Measurements from ENCODE around the gene ASB2.

ASB2 gene

DNA sequence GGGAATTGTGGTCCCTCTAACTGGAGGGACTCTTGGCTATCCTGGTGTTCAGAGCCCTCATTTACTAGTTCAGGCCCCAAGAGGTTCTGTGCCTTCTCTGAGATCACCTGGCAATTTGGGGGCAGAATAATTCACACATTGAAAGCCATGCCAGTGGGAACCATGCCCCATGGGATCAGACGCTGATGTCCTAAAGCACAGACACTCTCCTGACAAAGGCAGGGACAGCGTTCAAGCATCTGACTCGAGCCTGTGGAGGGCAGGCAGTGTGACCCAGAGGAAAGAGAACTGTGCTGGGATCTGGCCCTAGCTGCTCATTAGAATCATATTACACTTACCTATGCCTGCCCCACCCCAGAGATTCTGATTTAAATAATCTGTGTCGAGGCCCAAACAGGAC is 2.4 kb upstream of the ASB2 start:
- DNase-seq: no peak

DNA sequence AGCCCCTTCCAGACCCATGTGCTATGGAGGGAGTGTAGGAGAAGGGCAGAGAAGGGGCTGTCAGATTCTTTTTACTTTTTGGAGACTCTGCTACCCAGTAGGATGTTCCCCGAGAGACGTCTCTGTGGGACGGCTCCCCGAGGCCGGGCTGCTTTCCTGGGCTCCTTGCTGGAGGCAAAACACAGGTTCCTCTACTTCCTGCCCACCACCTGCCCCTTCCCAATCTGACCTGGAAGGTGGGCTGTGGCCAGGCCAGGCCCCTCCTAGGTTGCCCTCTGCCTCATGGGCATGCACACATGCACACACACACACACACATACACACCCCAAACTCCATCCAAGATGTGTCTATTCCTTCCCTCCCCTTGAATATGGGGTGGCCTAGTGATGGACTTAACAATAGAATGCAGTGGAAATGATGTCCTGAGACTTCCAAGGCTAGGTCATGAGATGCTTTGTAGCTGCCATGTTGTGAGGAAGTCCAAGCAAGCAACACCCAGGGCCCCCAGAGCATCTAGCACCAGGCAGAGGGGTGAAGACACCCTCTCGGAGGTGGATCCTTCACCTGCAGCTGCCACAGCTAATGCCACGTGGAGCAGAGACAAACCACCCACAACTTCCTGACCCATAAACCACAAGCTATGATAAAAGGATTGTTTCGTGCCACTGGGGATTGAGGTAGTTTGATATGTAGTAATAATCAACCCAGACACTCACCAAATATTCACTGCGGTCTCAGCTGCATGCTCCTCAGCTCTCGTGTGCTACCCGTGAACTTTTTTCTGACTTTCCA is 1.6 kb upstream of the ASB2 start:
- peak; percentile 80 for DNase-seq

DNA sequence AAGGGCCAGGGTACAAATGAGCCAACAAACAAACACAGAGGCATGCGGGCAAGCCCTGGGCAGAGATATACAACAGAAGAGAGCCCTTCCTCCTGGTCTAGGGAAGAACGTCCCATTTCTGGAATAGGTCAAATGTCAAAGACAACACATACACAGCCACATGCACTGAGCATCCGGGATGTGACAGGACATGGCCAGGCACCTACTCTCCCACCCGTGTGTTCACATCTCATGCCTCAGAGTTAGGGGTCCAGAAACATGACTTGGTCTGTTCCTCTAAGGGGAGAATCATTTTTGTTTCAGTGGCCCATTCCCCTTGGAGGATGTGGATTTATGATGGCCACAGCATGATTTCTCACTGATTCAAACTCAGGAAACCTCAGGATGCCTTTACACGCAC is 801 bp upstream of the ASB2 start:
- no peak for DNase-seq

DNA sequence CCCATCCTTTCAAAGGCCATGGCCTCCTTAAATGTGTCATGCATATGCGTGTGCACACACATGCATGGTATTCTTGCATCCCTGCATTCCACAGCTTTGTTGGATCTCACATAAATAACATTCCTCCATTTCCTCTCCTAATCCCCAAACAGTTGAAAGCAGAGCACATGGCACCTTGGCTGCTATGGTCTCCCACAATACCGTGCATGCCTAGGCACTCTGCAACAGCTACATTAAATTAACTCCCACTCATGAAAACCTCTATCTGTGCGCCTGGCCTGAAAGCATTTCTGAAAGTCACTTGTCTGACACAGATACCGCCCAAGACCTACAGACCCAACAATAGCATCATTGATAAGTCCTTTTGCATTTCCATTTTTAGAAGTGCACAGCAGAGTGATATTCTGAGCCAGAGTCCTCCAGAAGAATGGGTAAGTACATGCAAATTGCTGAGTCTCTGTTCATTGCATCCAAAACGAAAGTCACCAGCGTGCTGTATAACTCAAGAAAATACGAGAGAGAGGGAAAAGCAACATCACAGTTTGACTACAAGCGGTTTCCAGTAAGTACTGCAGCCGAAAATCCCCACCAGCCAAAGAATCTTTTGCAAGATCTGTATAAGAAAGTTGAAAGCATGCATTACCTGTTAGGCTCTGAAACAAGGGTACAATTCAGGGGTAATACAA is 436 bp downstream of the ASB2 start:
- DNase-seq: no peak

DNA sequence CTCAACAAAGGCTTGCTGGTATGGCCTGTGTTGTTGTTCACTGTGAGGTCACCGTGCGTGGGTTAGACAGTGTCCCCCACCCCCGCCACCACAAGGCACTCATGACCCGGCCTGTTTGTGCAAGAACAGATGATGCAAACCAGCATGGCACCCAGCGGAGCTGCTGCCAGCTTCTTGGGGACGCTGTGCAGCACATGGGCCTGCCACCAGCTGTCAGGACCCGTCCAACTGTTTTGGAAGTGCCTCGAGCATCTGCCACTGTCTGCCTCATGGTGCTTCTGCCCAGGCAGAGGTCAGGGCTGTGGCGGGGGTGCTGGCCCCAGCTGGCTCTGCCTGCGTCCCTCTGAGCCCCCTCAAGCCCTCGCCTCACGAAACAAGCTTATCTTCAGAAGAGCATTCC is 1.5 kb downstream of the ASB2 start:
- DNase-seq: no peak

DNA sequence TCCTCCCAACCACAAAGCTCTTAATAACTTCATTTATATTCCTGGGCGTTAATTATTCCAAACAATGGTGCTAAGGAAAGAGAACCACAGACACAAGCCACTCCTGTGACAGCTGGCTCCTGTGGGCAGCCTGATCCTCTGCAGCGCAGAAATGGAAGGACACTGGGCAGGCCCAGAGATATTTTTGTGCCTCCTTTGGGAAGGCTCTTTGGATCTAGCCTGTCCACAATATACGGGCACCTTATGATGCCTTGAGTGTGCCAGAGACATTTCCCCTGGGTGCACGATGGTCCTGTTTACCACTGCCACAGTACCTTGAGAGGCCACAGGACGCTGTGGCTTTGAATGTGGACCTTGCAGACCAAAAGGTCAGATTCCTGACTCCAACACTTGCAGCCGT is 2.1 kb downstream of the ASB2 start:
- no peak for DNase-seq

DNA sequence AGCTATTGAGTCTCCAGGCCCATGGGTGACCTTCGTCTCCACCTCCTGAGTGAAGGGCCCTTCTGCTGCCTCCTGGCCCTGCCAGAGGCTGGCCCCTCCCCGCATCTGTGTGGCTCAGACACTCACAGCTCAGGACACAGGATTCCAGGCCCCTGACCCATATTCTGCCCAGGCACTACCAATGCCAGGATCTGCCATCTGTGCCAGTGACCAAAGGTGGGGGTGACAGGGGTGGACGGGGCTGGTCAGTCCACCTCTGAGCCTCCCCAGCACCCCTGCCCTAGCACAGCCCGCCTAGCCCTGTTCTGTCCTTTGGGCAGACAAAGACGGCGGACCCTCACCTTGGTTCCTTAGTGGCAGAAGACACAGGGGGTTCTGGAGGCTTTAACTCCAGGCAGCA is 2.8 kb downstream of the ASB2 start:
- no peak for DNase-seq

DNA sequence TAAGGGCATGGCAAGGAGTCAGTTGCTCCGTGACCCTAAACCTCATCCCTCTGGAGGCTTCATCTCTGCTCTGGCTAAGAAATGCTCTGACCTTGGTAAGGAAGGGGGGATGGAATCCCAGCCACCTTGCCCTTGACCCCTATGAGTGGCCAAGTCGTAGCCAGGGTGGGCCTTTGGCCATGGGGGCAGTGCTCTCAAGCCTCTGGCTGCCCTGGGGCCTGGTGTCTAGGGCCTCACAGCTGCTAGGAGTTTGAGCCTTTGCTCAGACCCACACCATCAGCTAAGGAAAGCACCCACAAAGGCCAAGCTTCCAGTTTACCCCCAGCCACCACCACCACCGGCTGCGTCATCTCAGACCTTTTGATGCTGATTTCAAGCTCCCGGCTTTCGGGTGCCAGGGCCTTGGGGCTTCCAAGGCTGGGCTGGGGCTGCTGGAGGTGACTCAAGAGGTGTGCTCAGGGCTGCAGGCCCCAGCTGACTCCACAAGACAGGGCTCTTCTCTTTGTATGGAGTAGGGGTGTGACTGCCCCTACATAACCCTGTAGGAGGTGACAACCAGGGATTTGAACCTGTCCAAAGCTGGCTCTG is 3.7 kb downstream of the ASB2 start:
- no peak for DNase-seq

DNA sequence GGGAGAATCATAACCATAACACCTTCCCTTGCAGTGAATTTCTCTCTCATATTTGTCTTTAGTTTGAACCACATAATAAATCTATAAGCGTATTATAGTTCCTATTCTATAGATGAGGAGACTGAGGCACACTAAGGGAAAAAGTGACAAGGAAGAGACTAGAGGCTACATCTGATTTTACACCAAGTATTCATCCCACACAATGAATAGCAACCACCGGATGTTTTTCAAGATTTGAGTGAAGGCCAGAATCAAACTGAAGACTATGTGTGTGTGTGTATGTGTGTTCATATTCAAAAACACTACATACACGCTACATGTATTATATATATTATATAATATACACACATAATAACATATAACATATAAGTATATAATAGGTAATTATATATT is 4.7 kb downstream of the ASB2 start:
- DNase-seq: no peak

DNA sequence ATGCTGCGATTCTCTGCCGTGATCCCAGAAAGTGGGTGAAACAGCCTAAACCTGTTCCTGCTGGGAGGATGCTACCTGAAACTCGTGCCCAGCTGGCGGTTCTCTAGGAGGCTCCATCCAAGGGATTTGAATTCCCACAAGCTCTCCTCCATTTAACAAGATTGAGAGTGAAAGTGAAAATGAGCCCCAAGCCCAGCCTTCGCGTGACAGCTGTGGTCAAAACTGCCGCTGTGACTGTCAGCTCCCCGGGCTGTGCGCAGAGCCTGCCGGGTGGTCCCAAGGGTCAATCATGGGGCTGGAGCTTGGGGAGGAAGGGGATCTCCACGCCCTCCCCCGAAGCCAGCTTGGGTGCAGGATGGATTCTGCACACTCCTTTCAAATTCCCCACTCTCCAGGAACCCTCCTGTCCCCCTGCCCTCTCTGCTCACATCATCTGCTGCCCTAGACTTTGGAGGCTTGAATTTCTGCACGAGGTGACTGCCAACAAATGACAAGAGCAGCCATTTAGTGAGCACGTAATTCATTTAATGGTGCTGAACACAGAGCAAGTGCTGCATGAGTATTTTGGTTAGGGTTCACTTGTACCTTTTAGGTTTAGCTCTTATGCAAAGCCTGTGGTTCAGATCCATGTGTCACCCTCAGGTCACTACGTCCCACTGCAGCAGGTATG is 5.3 kb downstream of the ASB2 start:
- peak; percentile 49 for DNase-seq

DNA sequence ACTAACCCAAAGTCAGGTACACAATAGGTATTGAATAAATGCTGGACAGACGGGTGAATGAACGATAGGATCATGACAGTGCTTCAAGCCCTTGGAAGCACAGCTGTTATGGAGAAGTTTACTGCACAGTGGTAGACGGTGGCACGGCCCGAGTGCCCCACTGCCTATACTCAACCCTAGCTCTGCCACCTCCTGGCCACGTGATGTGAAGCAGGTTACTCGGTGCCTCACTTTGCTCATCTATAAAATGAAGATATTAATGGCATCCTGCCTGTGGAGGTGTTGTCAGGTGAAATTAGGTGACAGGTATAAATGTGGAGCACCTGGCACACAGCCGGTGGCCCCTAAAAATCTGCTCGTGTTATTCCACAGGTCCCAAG is 5.8 kb downstream of the ASB2 start:
- DNase-seq: peak; percentile 80

DNA sequence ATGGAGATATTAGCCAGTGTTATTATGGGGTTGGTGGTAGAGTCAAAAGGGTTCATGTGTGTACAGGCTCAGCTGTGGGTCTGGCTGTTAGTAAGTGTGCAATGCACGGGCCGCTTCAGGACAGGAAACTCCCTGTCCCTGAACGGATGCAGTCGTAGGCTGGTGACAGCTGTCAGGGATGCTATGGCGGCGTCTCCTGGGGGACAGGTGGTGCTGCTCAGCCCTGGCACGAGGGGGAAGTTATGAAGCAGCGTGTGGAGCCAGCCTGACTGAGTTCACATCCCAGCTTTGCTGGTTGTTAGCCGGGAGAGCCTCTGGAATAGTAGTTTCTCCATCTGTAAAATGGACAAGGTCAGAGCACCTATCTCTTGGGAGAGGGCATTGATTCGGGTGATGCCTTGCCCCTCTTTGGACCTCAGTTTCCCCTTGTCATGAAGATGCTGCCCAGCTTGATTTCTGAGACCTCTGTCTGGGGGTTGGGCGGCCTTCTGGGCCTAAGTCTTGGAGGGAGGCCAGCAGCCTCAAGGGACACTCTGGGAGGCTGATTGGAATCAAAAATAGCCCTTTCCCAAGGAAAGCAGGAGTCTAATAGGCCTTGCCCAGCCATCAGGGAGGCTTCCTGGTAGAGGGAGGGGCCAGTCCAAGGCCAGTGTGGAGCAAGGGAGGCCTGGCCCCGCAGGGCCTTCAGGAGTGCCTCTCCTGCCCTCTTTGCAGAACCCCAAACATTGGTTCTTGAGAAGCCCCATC is 7.1 kb downstream of the ASB2 start:
- DNase-seq: no peak

DNA sequence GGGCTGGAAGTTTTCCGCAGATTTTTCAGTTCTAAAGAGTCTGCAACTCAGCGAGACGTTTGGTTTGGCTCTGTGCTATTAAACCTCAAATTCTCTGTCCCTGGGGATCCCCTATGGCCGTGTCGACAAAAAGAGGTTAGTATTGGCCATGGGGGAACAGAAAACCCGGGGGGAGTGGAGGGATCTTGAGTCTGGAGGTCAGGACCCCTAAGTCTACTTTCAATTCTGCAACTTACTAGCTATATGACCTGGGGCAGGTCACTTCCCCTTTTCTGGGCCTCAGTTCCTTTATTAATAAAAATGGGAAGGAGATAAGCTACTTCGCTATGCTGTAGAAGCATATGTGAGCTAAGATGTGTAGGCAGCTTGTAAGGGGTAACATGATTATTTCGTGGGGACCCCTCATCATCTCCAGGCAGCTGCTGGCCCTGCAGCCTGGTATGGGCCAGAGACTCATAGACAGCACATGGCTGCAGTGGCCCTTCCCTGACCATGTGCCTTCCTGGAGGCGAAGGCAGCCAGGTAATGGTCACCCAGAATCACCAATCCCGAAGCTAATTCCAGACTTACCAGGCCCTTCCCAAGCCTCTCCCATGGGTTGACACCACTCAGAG is 8.6 kb downstream of the ASB2 start:
- no peak for DNase-seq

DNA sequence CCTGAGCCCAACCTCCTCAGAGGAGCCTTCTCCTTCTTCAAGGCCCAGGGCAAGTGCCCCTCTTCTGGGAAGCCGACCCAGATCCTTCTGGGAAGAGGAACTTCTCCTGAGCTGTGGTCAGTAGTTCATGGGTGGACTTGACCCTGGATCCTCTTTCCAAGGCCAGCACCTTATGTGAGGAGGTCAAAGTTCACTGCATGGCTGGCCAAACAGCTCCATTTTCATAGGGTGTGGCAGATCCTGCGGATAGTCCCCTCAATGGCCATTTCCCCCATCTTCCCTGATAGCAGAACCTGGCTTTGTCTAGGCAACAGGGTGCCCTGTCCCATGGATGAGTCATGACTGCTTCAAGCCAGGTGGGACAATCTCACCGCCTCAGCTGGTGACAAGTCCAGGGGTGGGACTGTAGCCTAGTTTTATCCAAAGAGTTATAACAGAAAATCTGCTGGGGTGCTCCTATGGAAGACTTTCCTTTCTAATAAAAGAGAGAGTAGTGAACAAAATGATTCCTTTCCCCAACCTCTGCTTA is 10.4 kb downstream of the ASB2 start:
- DNase-seq: no peak

DNA sequence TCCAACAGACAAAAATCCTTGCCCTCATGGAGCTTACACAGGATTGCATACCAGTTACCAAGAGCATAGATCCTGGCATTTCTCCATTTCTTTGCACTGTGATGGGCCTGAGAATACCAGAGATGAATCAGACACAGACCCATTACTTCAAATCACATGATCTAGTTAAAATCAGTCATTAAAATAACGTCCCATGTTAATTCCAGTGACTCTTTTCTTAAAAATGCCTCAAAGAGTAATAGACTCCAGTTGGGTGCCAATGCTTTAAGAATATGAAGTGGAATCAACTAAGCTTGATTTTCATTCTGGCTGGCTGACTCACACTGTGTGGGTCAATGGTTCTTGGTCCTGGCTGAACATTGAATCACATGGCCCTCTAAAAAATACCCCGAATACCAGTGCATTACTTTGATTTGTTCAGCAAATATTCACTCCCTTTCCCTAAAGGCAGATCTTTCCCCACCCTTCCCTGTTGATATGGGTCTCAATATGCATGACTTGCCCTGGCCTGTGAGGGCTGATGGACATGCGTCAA is 11.0 kb downstream of the ASB2 start:
- DNase-seq: no peak

DNA sequence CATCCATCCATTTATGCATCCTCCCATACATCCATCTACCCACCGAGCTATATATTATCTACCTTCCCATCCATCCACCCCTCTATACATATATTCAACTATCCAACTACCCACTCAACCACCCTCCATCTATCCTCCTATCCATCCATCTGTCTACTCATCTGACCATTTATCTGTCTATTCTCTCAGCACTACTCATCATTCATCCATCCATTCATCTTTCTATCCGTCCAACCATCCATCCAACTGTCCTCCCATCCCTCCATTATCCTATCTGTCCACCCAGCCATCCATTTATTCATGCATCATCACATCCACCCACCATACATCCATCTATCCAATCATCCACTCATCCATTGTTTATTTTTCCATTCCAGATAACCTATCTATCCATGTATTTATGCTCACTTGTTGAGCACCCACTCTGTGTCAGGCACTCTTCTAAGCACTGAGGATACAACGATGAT is 11.5 kb downstream of the ASB2 start:
- no peak for DNase-seq

DNA sequence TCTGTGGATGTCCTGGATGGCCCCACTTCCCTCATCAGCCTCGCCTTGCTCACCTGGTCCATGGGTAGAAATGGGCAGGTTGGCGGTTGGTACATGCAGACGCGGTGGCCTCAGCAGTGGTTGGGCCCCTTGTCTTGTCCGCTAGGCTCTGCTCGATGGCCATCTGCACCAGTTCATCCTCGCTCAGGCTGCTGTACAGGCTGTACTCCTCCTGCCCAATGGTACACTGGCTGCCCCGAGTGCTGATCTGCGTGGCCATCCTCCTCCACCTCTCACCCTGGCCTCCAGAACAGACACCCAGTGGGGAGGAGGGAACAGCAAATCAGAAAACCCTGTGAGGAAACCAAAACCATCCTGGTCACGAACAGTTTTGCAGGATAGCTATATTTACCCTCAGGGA is 12.1 kb downstream of the ASB2 start:
- DNase-seq: no peak

DNA sequence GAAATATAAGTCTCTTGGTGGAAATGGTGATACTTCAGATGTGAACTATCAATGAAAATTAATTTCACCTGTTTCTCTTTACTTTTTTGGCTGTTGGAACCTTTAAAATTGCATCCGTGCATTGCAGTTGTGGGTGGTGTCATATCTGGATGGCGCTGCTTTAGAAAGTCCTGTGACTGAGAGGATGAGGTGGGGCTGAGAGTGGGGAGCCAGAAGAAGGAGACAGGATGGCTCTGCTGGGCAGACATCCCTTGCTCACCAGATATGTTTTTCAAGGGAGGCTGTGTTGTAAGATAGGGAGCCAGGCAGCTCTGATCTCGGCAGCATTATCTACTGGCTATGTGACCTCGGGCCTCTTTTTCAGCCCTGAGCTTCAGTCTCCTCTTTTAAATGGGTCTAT is 12.7 kb downstream of the ASB2 start:
- no peak for DNase-seq

DNA sequence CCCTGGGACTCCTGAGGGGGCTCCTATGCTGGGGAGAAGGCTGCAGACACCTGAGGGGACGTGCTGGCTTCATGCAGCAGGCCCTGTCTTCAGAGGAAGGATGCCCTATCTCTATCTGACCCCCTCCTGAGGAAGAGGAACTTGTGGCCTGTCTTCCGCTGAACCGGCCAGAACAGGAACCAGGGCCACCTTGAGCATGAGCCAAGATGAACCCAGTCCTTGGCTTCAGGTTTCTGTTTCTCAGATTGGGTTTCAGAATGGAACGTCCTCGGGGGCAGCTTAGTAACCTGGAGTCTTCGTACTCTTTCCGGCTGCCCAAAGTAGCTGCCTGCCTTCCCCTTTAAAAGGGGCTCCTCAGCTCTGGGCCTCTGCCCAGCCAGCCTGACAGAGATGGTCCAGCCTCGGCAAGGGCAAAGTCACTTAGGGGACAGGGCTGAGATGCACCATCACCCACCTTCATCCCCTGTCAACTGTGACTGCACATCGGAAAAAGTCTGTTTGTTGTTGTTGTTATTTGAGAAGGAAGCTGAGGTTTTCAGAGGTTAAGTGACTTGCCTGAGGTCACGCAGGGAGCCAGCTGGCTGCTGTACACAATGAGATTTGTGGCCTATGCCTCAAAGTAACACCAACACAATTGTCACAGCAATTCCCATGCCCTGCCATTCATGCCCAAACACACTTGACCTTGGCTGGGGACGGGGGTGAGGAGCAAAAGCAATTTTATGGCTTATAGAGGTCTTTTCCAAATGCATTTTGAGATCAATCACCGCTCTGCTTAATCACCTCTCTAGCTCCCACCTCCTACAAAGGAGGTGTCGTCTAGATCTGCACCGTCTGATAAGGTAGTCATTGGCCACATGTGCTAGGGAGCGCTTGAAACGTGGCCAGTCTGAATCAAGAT is 13.4 kb downstream of the ASB2 start:
- peak; percentile 71 for DNase-seq

DNA sequence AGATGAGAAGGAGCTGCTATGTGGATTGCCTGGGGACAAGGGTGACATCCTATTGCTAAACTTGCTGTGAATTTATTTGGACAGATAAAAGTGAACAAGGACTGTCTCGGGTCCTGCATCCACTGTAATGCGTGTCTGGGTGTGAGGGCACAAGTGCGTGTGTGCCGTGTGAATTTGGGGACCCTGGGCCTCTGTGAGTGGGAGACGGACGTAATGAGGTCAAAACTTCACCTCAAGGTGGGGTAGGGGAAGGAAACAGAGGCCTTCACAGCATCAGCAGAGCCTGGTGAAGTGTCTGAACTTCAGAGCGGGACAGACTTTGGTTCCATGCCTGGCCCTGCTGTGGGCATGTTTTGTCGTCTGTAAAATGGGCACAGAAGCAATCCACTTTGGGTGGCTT is 14.8 kb downstream of the ASB2 start:
- DNase-seq: no peak
